ENCODE results near the gene NUDT1. TPM values are rescaled to one million over a fixed set of nuclear protein-coding genes. Genes with fewer than 3 reads are reported as not detected.
A peak's percentile ranks its signal among the peaks of the same experiment; 100 is the strongest.

Gene NUDT1
- total RNA-seq, 3 donors from 2014 or later = 6.8 to 20.3 (median 12.4) TPM

DNA sequence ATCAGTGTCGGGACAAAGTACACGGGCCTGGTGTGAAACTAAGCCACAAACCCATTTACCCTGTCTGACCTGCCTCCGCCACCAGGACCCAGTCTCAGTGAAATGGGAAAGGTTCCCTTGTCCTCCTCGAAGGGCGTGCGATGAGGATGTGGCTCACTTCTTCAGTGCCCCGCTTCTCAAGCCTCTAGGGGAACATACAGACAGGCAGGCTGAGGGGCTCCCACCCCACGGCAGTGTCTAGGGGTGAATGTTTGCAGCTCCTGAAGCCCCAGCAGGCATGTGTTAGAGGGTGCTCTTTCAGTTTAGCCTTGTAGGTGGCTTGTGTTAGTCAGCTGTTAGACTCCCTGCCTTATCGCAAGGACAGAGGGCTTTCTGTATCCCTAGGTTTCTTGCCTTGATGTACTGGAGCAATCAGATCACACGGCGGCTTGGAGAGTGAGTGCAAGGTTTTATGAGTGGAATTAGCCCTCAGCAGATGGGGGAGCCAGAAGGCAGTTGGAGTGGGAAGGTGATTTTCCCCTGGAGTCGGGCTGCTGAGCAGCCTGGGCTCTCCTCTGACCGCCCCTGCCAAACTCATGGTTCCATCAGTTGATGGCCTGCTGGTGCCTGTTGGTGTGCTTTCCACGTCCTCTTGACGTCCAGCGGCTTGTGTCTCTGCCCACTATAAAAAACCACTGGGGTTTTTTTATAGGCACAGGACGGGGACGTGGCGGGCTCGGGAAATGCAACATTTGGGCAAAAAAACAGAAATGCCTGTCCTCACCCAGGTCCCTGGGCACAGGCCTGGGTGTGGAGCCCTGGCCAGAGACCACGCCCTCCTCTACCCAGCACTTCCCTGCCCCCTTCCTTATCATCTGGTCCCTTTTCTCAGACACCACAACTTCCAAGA lies 759 bp downstream of the NUDT1 start:
- ATAC-seq (peak; percentile 47), DNase-seq (peak in 2 of 3 donors; percentile 35 to 43)
- intact Hi-C loops (cut with DNase I, micrococcal nuclease) = loop anchor here (5.0 to 10.0 kb wide), 2 partner anchors 100 to 102 kb away; no protein-coding TSS in a partner anchor
- H3K36me3 ChIP-seq (ENCODE audit: low read depth) = no peaks in the 10 kb centered on the region
- TF ChIP-seq, protein P1, sequence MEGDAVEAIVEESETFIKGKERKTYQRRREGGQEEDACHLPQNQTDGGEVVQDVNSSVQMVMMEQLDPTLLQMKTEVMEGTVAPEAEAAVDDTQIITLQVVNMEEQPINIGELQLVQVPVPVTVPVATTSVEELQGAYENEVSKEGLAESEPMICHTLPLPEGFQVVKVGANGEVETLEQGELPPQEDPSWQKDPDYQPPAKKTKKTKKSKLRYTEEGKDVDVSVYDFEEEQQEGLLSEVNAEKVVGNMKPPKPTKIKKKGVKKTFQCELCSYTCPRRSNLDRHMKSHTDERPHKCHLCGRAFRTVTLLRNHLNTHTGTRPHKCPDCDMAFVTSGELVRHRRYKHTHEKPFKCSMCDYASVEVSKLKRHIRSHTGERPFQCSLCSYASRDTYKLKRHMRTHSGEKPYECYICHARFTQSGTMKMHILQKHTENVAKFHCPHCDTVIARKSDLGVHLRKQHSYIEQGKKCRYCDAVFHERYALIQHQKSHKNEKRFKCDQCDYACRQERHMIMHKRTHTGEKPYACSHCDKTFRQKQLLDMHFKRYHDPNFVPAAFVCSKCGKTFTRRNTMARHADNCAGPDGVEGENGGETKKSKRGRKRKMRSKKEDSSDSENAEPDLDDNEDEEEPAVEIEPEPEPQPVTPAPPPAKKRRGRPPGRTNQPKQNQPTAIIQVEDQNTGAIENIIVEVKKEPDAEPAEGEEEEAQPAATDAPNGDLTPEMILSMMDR (IDR thresholded peaks at IDR 0.05) = no peak
- no peaks in the 10 kb centered on the region for H3K9me3 ChIP-seq
- peak overlapping the region; percentile 94 for H3K4me3 ChIP-seq
- H3K4me1 ChIP-seq (ENCODE audit: low read depth) = peaks cover 16% of the 10 kb centered on the region

DNA sequence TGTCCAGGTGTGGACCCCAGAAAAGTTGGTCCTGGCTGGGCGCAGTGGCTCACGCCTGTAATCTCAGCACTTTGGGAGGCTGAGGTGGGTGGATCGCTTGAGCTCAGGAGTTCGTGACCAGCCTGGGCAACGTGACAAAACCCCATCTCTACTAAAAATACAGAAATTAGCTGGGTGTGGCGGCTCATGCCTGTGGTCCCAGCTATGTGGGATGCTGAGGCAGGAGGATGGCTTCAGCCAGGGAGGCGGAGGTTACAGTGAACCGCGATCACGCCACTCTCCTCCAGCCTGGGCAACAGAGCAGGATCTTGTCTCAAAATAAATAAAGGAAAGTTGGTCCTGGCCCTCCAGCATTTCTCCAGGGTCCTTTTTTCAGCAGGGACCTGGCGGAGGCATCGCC lies 1.4 kb downstream of the NUDT1 start:
- ATAC-seq (no peak), DNase-seq (no peak)
- Histone ChIP-seq H3K36me3 (ENCODE audit: low read depth) (no peaks in the 10 kb centered on the region), H3K9me3 (no peaks in the 10 kb centered on the region), H3K4me1 (ENCODE audit: low read depth) (peaks cover 16% of the 10 kb centered on the region), H3K4me3 (no peak overlapping the region)
- TF ChIP-seq, protein P1 (IDR thresholded peaks at IDR 0.05) = no peak
- intact Hi-C loops (cut with DNase I, micrococcal nuclease) = loop anchor here (5.0 to 10.0 kb wide), 2 partner anchors 99 to 101 kb away; no protein-coding TSS in a partner anchor

DNA sequence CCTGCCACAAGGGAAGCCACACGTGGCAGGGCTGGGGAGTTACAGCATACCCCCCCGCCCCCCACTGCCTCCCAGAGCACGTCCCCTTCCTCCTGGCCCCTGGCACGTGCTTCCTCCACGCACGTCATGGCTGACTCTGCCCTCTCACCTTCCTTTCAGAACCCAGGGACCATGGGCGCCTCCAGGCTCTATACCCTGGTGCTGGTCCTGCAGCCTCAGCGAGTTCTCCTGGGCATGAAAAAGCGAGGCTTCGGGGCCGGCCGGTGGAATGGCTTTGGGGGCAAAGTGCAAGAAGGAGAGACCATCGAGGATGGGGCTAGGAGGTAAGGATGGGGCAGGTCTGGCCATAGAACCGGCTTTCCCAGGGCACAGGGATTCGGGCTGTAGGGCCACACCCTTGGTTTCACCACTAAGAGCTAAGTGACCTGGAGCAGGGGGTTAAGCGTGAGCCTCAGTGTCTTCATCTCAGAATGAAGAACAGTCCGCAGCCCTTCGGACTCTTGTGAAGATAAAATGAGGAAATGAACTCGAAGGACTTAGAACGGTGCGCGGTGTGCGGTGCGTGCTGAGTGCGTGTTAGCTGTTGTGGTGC lies 2.5 kb downstream of the NUDT1 start:
- TF ChIP-seq, protein P1 (IDR thresholded peaks at IDR 0.05) = no peak
- intact Hi-C loops (cut with DNase I, micrococcal nuclease) = loop anchor here (5.0 to 10.0 kb wide), 2 partner anchors 98 to 100 kb away; no protein-coding TSS in a partner anchor
- H3K36me3 ChIP-seq (ENCODE audit: low read depth) = no peaks in the 10 kb centered on the region
- ATAC-seq (no peak), DNase-seq (no peak)
- H3K9me3 ChIP-seq = no peaks in the 10 kb centered on the region
- peaks cover 16% of the 10 kb centered on the region for H3K4me1 ChIP-seq (ENCODE audit: low read depth)
- H3K4me3 ChIP-seq = no peak overlapping the region

DNA sequence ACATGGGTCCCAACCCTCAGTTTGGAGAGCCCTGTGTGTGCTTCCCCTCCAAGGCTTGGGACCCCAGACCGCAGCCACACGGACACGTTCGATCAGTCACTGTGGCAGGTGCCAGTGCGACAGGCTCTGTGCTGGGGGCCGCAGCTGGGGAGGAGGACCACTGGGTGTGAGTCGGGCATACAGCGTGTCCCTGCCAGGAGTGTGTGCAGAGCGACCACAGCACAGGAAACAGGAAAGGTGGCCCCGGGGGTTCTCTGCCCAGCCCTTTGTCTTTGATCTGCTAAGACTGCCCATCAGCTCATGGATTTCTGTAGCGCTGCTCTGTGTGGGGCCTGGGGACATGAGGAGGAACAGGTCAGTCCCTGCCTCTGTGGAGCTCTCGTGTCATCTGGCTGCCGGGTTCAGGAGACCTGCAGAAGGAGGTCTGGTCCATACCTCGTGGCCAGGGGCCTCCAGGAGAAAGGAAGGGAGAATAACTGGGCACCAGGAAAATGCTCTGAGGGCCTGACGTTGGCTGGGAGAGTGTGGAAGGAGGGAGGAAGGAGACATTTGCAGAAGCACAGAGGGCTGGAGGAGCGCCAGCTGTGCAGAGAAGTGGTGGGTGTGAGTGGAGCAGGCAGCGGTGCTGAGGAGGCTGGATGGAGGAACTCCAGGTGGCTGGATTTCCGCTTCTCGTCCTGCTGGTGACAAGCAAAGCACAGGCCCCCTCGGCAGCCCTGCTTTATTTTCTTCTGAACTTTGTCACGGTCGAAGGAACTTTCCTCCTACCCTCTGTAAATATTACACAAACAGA lies 4.1 kb downstream of the NUDT1 start:
- Histone ChIP-seq H3K4me1 (ENCODE audit: low read depth) (peaks cover 10% of the 10 kb centered on the region), H3K36me3 (ENCODE audit: low read depth) (no peaks in the 10 kb centered on the region), H3K4me3 (no peak overlapping the region), H3K9me3 (no peaks in the 10 kb centered on the region)
- TF ChIP-seq, protein P1 (IDR thresholded peaks at IDR 0.05) = no peak
- ATAC-seq (no peak), DNase-seq (peak in 1 of 3 donors; percentile 29)
- intact Hi-C loops (cut with DNase I, micrococcal nuclease) = loop anchor here in 1 of 2 donors (10.0 kb wide), 1 partner anchor 99 kb away; no protein-coding TSS in a partner anchor
